Cerebellar cortex (tissue), 1 donor: ENCODE results near the gene DISP3.

Experiments
- DNase-seq: peaks from one replicate; pipeline ENCODE4 v3.0.0-alpha.2; 2015; ENCODE audit warnings: low spot score

The DISP3 gene

DNA sequence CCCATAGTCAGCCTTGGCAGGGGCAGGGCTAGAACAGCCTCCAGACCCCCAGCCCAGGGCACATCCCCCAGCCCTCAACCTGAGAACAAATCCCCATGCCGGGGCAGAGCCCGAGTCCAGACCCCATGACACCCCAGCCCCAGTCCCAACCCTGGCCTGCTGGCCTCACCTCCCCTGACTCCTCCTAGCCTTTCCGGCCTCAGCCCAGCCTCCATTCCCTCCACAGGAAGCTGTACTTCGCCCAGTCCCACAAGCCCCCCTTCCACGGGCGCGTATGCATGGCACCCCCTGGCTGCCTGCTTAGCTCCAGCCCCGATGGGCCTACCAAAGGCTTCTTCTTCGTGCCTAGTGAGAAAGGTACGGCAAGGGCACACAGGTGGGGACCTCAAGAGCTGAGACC is 50.4 kb downstream of the DISP3 start:
- DNase-seq, result no peak

DNA sequence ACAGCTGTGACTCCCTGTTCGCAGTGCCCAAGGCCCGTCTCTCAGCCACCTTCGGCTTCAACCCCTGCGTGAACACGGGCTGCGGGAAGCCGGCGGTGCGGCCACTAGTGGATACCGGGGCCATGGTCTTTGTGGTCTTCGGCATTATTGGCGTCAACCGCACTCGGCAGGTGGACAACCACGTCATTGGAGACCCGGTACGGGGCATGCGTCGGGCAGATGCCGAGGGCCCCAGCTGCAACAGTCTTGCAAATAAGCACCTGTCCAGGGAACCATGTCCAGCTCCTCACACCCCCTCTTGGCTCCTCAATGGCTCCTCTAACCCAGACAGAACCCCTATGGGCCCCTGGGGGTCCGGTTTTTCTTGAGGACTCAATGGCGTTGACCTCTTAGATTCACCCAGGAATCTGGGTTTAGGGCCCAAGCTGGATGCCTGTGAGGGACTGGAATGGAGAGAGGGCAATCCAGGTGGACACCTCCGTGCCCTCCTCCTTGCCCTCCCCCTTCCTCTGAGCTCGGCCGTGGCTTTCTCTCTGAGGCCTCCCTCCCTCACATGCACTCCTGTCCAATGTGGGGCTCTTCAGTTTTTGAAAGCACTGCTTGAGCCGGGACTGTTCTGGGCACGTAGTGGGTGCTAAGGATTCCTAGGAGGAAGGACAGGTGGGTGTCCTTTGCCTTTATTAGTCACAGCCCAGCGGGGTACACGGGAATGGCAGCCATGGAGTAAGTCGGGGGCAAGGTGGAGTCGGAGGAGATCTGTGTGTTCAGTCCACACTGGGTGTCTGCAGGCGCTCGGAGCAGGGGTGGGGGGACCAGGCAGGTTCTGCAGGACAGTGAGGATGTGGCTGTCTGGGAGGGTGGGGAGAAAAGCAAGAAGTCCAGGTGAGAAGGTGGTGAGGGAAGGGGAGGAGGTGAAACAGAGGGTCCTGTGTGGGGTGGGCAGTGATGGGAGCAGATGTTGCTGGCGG is 51.1 kb downstream of the DISP3 start:
- DNase-seq, result no peak

DNA sequence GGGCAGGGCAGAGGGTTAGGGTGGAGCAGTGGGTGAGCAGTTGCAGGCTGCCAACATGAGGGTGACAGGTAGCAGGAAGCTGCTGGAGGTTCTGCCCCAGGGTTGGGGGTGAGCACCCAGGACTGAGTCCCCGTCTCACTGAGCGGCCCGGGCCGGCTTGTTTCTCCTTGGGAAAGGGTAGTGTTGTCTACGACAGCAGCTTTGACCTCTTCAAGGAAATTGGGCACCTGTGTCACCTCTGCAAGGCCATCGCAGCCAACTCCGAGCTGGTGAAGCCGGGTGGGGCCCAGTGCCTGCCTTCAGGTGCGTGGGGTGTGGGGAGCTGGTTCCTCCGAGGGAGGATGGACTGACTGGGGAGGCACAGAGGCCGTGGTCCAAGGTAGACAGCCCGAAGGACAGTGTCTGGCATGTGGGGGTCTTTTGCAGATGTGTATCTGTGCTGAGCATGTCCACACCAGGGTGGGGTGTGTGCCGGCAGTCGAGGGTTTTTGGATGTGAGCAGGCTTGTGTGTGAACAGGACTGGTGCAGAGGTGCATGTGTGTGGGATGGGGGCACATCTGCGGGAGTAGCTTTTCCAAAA is 51.9 kb downstream of the DISP3 start:
- DNase-seq, result no peak

DNA sequence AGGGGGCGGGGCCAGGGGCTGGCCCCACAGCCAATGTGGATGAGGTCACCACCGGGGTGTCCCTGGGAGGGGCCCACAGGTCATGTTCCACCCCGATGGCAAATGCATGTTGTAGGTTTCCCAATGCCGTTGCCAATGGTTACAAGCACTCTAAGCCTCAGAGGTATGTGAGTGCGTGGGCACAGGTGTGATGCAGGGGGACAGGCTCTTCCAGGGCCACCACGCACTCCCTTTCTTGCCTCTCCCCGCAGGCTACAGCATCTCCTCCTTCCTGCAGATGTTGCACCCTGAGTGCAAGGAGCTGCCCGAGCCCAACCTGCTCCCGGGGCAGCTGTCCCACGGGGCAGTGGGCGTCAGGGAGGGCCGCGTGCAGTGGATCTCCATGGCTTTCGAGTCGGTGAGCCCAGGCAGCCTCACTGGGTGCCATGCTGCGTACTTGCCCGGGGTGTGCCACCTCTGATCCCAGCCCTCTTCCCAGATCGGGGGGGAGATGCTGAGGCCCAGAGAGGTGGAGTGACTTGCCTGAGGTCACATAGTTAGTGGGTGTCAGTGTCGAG is 52.4 kb downstream of the DISP3 start:
- DNase-seq, result no peak

DNA sequence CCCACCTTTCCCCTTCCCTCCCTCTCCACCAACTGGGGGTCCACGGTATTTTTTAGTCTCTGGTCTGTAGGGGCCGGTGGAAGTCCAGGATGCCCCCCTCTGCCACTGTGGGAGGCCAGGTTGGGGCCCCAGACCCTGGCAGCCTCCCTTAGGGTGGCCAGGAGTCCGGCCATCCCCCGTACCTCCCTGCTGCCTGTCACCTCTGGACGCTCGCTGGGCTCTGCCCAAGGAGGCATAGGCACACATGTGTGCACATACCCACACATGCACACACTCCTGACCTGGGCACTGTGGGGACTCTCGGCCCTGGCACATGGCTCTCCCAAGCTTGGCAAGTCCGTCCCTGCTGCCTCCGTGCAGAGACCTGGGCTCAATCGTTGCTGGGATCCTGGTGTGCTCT is 53.0 kb downstream of the DISP3 start:
- no peak for DNase-seq

DNA sequence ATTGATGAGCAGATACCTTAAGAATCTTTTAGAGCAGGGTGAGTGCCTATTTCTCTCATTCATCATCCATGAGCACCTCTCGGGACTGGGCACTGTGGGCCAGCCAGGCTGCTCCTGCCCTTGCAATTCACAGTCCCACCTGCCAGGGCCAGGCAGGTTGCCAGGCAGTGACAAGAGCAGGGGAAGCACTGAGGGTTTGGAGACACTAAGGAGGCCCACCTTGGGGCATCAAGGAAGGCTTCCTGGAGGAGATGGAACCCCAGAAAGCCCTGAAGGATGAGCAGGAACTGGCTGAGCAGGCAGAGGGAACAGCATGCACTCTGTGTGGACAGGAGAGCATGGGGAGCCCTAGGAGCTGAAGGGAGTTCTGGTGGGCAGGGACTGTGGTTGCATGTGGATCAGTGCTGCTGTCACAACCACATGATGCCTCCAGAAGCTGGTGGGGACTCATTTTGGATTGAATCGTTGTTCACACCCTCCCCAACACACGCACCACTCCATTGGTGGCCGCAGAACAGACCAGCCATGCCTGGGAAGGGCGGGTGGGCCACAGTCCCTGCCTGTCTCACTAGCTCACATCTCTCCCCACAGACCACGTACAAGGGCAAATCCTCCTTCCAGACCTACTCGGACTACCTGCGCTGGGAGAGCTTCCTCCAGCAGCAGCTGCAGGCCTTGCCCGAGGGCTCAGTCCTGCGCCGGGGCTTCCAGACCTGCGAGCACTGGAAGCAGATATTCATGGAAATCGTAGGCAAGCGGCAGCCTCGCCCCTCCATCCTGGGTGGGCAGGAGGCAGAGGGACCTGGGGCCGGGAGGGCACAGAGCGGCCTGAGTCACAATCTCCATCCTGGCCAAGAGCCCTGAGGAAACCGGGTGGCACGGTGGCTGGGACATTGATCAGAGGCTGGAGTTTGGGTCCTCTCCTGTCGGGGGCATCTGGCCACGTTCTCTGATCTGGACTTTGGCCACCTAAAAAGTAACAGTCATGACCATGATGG is 55.1 kb downstream of the DISP3 start:
- DNase-seq, result no peak

DNA sequence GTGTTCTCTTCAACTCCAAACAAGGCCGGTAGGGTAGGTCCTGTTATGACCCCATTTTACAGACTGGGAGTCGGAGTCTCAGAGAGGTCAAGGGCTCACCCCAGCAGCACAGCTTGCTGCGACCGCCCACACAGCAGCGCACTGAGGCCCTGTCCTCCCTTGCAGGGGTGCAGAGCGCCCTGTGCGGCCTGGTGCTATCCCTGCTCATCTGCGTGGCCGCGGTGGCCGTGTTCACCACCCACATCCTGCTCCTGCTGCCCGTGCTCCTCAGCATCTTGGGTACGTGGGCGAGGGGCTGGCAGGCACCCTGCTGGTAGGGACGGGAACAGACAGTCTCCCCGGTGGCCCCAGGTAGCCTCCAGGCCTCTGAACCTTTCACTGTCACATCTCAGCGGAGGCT is 55.9 kb downstream of the DISP3 start:
- DNase-seq, result no peak

DNA sequence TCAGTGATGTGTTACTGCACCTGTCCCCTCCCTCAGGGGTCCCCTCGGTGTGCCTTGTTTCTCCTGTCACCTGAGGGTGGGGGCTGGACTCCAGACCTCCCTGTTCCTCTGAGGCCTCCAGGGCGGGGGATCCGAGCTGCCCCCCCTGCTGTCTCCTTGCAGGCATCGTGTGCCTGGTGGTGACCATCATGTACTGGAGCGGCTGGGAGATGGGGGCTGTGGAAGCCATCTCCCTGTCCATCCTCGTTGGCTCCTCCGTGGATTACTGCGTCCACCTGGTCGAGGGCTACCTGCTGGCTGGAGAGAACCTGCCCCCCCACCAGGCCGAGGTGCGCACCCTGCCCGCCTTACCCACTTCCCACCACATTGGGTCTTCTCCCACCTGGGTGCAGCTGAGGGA is 56.4 kb downstream of the DISP3 start:
- no peak for DNase-seq

DNA sequence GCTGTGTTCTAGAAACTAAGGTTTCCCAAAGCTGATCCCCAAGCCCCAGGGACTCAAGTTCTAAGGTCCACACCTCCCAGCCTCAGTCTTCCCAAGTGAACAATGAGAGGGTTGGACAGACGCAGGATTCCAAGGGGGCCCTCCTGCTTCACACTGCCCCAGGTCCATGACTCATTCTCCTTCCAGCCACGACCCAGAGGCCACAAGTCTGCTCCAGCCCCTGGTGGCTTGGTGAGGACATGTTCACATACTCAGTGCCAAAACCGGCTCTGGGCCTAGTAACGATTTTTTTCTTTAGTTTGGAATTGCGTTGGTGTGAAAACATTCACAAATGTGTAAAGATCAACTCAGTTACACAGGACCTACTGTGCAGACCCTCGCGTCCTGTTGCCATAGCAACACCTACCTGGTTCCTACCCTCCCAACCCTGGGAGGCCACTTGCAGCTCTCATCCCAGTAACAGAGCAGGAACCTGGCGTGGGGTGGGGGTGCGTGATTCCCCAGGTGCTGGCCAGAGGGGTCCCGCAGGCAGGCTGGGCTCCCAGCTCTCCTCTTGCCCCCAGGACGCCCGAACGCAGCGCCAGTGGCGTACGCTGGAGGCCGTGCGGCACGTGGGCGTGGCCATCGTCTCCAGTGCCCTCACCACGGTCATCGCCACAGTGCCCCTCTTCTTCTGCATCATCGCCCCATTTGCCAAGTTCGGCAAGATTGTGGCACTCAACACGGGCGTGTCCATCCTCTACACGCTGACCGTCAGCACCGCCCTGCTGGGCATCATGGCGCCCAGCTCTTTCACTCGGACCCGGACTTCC is 57.0 kb downstream of the DISP3 start:
- DNase-seq, result no peak

DNA sequence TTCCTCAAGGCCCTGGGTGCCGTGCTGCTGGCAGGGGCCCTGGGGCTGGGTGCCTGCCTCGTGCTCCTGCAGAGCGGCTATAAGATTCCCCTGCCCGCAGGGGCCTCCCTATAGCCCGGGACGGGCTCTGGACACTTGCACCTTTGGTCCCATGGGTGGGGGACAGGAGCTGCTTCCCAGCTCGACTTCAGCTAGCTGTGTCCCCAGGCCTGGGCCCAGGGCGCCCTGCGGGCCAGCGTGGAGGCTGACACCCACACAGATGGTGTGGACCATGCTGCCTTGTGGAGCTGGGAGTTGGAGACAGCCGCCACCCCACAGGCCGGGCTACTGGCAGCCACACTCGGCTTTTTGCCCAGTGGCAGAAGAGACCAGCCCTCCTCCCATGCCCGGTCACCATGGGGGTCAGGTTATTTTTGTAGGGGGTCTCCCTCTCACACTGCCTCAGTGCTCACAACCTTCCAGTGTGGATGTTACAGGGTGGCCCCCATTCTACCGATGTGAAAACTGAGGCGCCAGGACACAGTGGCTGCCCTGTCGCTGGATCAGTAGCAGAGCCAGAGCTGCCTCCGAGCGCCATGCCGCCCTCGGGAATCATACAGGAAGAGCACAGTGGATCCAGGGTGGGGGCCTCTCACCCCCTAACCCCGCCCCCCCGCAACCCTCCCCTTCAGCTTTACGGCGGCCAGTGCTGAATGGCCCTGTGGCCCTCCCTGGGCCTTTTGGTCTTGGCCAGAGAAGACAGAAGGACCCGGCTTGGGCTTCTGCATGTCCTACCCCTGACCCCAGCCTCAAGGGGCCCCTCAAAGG is 57.8 kb downstream of the DISP3 start:
- DNase-seq, result no peak

DNA sequence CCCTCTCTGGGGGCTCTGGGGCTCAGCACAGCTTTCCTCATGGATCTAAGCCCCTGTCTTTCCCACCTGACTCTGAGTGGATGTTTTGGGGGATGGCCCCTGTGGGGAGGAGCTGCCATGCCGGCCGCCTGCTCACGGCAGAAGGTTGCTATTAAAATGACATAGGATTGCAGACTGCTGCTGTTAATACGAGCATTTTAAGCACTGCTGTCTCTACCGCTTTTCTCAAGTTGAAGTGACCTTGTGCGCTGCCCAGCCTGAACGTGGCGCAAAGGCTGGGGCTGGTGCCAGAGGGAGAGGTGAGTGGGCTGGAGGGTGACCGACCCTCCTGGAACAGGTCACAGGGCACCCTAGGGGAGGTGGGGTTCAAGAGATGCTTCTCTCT is 58.4 kb downstream of the DISP3 start:
- DNase-seq, result no peak

DNA sequence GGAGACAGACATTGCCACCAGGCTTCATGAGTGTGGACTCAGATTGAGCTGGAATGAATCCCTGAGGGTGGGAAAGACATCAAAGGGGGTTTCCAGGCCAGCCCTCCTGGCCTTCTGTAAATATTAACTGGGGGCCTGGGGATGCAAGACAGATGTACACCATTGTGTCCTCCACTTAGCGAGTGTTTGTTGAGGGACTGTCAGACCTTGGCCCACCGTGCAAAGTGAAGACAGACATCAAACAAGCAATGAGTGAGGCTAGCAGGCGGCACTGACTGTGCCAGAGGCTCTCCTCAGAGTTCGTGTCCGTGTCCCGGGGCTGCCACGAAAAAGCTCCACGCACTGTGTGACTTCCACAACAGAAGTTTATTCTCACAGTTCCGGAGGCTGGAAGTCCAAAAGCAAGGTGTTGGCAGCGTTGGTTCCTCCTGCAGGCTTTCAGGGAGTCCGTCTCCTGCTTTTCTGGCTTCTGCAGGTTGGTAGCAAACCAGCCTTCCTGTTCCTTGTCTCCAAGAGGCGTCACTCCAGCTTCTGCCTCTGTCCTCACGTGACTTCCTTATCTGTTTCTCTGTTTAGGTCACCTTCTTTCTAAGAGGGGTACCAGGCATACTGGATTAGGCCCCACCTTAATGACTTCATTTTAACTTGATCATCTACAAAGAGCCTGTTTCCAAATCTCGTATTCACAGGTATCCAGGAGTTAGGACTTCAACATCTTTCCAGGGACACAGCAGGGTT is 59.1 kb downstream of the DISP3 start:
- DNase-seq, result no peak

DNA sequence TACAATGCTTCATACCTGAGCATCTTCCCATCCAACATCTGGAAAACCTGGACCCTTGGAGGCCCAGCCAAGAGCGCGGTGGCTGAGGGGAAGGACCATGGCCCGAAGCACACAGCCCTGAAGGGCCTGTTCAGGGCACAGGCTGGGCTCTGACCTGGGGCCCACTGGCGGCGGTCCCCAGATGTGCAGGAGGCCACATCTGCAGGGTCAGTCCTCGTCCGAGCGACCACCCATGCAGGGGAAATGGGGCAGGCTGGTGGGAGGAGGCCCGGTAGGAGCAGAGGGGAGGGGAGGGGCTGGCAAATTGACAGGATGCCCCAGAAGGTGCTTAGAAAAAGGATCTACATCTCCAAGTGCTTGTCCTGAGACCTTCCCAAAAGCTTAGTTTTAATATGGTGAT is 59.9 kb downstream of the DISP3 start:
- no peak for DNase-seq

DNA sequence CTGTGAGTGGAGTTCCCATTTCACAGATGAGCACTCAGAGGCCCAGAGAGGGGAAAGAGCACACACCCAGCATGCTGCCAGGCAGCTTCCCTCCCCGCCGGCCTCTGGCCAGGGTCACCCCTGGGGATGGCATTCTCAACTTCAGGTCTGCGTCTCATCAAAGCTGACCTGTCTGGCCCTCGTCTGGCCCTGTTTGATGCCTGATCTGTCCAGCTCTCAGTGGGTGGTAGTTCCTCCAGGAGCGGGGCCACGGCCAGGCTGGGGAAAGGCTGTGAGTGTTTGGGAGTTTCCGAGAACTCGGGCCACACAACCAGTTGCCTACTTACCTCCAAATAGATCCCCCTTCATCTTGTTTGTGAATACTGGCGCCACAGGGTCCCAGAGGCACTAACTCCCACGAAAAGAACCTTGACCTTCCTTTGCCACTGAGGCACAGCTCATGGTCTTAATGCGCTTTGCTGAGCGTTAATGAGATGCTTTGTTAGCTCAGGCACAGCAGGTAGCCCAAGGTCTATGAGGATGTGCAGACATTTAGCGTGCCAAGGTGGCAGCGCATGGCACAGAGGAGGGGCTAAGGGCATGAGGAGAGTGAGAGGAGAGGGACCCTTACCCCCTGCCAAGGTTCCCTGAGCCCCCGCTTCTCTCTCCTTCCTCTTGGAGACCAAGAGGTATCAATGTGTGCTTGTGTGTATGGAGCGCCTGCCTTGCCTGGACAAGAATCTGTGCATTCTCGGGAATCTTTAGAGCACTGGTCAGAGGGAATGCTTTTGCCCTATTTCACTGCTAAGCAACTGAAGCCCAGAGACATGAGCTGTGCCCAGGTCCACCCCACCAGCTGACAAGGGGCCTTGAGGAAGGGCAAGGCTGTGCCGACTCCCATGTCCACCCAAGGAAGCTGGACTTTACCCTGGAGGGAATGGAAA is 61.2 kb downstream of the DISP3 start:
- no peak for DNase-seq

DNA sequence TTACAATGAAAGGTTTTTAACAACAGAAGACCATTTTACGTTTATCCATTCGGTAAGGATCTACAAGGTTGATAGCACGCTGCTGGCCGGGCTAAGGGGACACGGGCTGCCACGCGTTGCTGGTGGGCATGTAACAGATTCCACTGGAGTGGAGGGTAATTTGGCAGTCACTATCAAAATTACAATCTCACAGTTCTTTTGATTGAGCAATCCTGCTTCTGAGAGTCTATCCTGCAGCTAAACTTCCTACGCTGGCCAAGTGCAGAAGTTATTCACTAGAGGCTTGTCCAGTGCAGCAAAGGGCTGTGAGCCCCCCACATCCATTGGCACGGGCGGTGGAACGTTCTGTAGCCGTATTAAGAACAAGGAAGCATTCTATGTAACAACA is 61.8 kb downstream of the DISP3 start:
- no peak for DNase-seq

DNA sequence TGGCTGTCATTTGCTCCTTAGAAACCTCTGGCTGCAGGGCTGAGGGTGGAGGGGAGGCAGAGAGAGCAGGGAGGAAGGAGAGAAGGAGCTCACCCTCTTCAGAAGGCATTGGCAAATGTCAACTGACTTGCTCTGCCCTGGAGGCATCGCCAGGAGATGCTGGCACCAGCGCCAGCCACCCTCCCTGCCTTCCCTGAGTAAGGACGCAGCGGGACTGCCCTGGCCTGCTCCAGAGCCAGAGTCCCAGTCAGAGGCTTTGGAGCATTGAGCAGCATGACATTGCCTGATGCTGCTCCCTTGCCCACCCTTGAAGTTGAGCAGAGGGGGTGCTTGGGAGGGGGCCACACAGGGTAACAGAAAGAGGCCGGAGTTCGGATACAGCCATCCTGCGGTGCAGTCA is 62.3 kb downstream of the DISP3 start:
- no peak for DNase-seq

DNA sequence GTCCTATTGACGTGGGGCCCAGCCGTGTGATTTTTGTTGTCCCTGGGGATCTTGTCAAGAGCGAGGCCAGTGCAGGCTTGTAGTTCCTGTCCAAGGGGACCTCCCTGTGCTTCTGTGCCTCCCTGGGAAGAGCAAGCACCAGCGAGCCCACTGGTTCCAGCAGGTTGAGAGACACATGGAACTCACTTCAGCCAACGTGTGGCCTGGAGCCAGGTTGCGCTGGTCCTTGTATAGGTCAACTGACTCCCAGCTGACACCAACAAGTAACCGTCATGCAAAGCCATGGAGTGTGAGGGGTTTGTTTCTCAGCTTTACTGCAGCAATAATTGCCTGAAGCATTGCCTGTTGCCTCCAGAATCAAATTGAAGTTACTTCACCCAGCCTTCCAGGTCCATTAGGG is 63.0 kb downstream of the DISP3 start:
- no peak for DNase-seq

DNA sequence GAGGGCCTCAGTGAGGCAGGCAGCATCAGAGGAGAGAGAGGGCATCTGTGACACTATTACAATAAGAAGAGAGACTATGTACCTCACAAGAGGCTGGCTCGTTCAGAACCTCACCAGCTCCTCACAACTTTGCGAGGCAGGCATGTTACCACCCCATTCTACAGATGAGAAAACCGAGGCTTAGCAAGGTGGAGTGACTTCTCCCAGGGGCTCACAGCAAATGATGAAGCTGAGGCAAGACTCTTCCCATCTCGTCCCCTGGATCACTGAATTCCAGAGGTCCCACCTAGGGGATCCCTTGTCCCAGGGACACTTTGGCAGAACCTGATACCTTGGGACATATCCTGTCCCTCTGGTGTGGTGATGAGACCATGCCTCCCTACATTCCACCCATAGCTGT is 64.4 kb downstream of the DISP3 start:
- DNase-seq, result no peak

DNA sequence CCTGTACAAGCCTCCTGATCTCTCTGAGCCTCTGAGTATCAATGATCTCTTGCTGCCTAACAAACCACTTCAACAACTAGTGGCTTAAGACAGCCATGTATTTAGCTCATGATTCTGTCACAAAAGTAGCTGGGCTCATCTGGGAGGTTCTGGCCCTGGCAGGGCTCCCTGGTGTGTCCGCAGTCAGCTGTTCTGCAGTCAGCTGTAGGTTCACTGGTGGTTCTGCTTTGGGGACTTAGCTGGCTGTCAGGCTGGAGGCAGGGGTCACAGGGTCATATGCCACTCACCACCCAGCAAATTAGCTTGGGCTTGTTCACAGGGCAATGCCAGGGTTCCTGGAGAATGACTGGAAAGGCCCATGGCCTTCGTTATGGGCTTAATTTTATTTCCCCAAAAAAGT is 64.8 kb downstream of the DISP3 start:
- no peak for DNase-seq
